ENCODE data around the gene CPM.

The CPM gene

DNA sequence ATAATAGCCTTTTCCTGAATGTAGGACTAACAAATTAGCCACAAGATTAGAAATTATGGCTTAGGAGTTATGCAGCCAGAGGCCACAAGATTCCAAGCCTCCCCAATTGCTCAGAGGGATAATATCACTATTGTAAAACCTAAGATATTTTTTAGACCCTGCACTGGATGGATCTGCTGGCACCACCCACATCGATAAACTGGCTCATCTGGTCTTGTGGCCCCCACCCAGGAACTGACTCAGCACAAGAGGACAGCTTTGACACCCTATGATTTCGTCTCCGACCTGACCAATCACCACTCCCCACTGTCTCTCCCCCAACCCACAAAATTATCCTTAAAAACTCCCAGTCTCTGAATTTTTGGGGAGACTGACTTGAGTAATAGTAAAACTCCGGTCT lies 54.7 kb downstream of the CPM start:
- DNase-seq (ENCODE audit: low read depth in 2 of 2), result no peak

DNA sequence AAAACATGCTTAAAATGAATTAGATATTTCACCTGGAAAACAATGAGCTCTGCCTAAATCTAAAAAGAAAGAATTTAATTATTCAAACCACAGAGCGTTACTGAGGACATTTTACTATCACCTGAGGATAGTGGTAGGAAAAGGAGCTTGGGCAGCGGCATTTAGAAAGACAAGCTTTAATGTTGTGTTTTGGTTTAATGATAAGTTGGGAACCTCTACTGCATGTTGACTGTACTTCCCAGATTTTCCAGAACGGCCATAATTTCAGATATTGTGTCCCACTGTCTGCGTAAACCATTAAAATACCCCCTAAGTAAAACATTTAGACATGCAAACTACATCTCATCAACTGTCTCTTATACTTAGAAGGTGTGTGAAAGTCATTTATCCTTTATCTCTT lies 55.4 kb downstream of the CPM start:
- no peak for DNase-seq (ENCODE audit: low read depth in 2 of 2)

DNA sequence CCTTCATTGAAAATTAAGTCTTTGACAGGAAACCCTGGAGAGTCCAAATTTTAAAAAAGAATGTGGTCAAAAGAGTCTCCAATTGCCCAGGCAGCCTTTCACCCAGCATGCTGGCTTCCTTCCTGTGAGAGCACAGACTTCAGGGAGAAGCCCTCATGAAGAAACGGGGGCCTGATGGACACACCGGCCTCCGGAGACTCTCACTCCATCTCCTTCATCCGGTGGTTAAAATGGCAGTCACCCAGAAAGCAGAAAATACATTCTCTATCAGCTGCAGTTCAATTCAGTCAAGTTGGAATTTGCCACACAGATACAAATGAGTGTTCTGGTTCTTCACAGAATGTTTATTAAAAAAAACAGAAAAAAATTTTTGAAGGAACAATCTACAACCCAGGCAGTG lies 56.5 kb downstream of the CPM start:
- DNase-seq (ENCODE audit: low read depth in 2 of 2), result no peak

- DNase-seq (ENCODE audit: low read depth in 2 of 2), result no peak
Measured at GRCh38 chr12:68873316-68873715, 59.7 kb downstream of the CPM start.

- no peak for DNase-seq (ENCODE audit: low read depth in 2 of 2)
Measured at GRCh38 chr12:68871921-68872320, 61.0 kb downstream of the CPM start.

DNA sequence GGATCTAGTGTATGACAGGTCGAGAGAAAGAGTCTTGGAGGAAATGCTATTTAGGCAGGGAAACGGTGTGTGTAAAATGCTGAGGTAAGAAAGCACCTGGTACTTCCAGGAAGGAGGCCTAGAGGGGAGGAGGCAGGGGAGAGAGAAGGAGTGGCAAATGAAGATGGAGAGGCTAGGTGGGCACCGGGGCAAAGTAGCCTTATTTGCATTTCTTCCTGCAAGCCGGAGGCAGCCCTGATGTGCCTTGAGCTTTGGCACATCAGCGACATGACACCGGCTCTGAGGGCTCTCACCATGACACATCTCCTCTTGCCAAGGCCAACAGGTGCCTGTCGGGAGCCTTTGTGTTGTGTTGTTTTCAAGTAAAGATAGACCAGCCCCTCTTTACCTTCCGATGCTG lies 61.6 kb downstream of the CPM start:
- DNase-seq (ENCODE audit: low read depth in 2 of 2), result no peak

- DNase-seq (ENCODE audit: low read depth in 2 of 2), result no peak
Measured at GRCh38 chr12:68870443-68870842, 62.5 kb downstream of the CPM start.

DNA sequence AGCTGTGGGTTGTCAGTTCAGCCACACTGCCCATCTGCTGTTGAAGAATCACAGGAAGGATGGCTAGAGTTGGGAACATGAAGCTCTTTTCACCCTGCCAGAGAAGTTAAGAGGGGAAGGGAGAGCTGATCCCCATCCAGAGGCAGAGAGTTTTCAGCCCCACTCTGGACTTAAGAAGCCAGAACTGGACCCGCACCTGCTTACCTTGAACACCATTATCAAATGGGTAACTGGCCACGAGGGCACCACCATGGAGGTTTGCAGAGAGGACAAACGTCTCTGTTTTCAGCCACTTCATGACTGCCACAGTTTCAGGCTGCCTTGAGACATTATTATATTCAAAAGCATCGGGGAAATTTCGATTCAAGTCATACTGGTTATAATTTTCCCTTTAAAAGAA lies 63.0 kb downstream of the CPM start:
- DNase-seq (ENCODE audit: low read depth in 2 of 2), result no peak

- no peak for DNase-seq (ENCODE audit: low read depth in 2 of 2)
Measured at GRCh38 chr12:68868043-68868790, 64.8 kb downstream of the CPM start.

DNA sequence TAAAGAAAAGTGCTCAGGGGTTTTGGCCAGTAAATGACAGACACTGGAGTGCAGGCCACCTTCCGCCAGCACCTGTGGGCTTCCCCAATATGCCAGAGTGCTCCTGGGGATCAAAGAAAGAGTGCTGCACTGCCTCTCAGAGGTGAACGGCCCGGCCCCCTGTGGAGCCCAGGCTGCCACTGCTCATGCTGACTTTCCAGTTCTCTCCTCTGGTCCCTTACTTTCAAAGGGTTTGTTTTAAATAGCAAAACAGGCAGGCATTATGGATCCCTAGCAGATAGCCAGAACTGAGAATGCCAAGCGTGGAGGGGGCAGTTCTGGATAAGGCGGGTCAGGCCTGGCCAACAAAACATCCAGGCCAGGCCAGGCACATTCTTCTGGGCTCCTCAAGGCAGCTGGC lies 65.4 kb downstream of the CPM start:
- no peak for DNase-seq (ENCODE audit: low read depth in 2 of 2)

DNA sequence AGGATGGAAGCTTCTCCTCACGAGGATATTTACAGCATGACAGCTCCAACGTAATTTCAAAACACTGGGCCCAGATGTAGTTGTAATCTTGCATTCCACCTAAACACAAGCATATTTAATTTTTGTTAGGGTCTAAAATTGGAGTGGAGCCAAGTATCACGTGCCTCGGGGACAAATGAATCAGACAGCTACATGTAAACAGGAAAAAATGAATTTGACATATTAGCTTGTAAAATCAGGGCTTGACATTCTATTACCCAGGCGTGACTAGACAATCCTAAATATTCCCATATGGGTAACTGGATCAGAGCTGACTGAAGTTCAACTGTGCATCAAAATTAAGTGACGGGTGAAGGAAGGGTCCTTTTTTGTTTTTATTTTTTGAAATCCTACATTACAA lies 66.0 kb downstream of the CPM start:
- no peak for DNase-seq (ENCODE audit: low read depth in 2 of 2)

- no peak for DNase-seq (ENCODE audit: low read depth in 2 of 2)
Measured at GRCh38 chr12:68865399-68866164, 67.4 kb downstream of the CPM start.

- DNase-seq (ENCODE audit: low read depth in 2 of 2), result no peak
Measured at GRCh38 chr12:68864604-68865003, 68.4 kb downstream of the CPM start.

DNA sequence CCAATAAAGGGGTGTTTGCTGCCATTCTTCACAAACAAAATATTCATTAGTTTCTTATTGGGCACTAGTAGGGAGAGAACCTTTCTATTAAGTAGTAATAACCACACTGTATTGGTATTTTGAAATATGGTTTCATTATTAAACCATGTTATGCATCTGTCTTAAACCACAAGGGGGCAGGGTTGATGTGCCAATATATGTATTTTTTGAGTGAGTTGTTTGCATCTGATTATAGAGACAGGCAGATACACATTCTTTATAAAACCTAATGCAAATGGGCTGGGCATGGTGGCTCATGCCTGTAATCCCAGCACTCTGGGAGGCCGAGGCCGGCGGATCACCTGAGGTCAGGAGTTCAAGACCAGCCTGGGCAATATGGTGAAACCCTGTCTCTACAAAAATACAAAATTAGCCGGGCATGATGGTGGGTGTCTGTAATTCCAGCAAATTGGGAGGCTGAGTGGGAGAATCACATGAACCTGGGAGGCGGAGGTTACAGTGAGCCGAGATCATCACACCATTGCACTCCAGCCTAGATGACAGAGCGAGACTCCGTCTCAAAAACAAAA lies 69.0 kb downstream of the CPM start:
- DNase-seq (ENCODE audit: low read depth in 2 of 2), result peak; percentile 21 to 38

- no peak for DNase-seq (ENCODE audit: low read depth in 2 of 2)
Measured at GRCh38 chr12:68863109-68863770, 69.7 kb downstream of the CPM start.

DNA sequence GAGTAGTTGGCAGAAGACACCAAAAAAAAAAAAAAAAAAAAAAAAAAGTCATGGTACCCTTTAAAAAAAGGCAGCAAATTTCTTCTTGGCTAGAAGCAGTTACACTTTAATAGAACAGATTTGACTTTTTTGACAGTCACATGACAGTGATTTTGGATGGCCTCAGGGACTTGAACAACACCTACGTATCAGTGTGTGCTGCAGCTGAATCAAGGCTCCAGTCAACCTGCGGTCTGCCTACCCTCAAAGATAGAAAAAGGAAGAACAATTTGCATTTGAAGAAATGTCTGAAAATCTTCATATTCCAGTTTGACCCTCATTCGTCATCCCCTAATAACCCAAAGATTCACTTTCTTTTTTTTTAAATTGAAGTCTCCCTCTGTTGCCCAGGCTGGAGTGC lies 71.1 kb downstream of the CPM start:
- DNase-seq (ENCODE audit: low read depth in 2 of 2), result no peak

DNA sequence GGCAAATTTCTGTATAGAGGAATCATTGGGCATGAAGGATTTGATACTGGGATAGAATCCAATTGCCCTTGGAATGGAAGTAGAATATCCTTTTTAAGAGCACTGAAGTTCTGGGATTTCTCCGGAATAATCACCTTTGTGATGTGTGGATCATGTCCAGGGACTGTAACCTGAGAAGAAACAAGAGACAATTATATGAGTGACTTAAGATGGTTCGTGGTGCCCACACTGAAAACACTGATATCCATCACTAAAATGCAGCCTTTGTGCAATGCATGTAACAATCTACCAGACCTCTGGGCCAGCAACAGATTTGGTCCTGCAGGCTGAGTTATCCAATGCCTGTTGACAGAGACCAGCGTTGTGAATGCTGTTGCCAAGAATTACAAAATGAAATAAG lies 76.5 kb downstream of the CPM start:
- DNase-seq (ENCODE audit: low read depth in 2 of 2), result no peak

DNA sequence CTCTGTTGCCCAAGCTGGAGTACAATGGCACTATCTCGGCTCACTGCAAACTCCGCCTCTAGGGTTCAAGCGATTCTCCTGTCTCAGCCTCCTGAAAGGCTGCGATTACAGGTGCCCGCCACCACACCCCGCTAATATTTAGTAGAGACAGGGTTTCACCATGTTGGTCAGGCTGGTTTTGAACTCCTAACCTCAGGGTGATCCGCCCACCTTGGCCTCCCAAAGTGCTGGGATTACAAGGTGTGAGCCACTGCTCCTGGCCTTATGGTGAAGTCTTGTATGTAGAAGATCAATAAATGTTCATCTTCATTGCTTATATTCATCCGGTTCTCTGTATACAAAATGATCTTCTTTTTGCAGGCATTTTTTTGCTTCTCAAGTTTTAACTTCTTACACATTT lies 77.2 kb downstream of the CPM start:
- no peak for DNase-seq (ENCODE audit: low read depth in 2 of 2)

DNA sequence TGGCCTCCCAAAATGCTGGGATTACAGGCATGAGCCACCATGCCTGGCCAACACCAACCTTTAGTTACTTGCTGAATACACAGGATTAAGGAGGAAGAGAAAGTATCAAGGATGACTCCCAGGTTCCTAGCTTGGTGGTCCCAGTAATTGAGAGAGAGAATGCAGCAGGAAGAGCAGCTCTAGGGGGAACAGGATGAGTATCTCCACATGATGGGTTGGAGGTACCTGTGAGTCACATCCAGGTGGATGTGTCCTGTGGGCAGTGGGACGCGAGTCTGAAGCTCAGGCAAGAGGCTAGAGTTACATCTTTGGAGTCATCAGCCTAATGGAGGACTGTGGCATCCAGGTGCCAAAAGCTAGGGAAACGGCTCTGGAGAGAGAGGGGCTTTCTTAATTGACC lies 77.9 kb downstream of the CPM start:
- DNase-seq (ENCODE audit: low read depth in 2 of 2), result no peak

- no peak for DNase-seq (ENCODE audit: low read depth in 2 of 2)
Measured at GRCh38 chr12:68854554-68854953, 78.4 kb downstream of the CPM start.

DNA sequence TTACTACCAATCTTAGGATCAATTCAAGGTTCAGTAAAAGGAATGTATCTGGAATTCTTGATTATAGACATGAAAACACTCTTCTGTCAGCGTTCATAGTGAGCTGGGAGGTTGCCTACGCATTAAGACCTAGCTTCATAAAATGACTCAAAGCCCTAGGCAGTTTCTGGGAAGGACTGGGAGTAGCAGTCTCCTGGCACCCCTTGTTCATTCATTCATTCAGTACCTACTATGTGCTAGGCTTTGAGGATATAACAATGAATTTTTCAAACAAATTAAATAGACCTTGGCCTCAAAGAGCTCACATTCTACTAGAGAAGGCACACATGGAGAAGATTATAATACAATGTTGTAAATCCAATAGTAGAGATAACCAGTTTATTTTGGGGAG lies 78.9 kb downstream of the CPM start:
- DNase-seq (ENCODE audit: low read depth in 2 of 2), result no peak

DNA sequence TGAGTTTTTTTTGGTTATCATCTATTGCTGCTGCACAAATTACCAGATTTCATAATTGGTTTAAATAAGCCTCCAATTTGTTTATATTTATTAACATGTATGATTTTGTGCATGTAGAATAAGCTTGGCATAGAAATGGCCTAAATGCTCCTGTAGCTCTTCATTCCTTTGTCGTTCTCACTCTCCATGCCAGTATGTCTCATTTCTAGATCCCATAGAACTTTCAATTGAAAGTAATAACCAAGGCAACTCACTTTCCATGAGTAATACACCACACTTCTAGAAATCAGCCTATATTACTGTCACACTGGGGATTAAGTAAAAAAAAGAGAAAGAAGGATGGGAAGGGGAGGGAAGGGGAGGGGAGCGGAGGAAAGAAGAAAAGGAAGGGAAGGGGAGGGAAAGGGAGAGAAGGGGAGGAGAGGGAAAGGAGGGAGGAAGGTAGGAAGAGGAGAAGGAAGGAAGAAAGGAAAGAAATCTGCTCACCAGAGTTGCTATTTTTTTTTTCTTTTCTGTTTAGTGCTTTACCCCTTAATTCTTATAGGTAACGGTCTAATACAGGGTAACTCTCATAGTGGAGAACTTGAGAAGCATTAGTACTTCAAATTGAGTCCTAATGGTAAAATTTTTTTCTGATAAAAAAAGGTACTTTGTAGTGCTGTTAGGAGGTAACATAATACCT lies 79.4 kb downstream of the CPM start:
- no peak for DNase-seq (ENCODE audit: low read depth in 2 of 2)
